Loucy (cell line): ENCODE measurements around the gene GSS.
A peak's percentile ranks its signal among the peaks of the same experiment; 100 is the strongest.

Experiments used
- H2AFZ ChIP-seq: fragments of 200-600 bp; sonication (generic); 2 replicates; pipeline ENCODE4 v1.6.0; 2016; ENCODE audit warnings: antibody characterized with exemption, mild to moderate bottlenecking, low read length, moderate library complexity
- H3F3A ChIP-seq: fragments of 200-600 bp; 2 replicates; pipeline ENCODE4 v1.6.0; 2016; ENCODE audit warnings: antibody characterized with exemption, low read depth, mild to moderate bottlenecking
- H3K27me3 ChIP-seq: fragments of 200-600 bp; sonication (generic); 2 replicates; pipeline ENCODE4 v1.6.1; 2014; ENCODE audit warnings: low read length, mild to moderate bottlenecking; ENCODE audit not compliant: insufficient read depth, poor library complexity, severe bottlenecking
- H3K36me3 ChIP-seq: fragments of 200-600 bp; sonication (generic); 2 replicates; pipeline ENCODE4 v1.6.1; 2016; ENCODE audit warnings: low read length; ENCODE audit not compliant: insufficient read depth
- H3K4me1 ChIP-seq: fragments of 200-600 bp; sonication (generic); 2 replicates; pipeline ENCODE4 v1.5.1; 2014; ENCODE audit warnings: low read length, mild to moderate bottlenecking; ENCODE audit not compliant: insufficient read depth, poor library complexity, severe bottlenecking
- H3K4me2 ChIP-seq: fragments of 200-600 bp; sonication (generic); 2 replicates; pipeline ENCODE4 v1.6.0; 2014; ENCODE audit warnings: antibody characterized with exemption, low read length, low read depth, mild to moderate bottlenecking; ENCODE audit not compliant: poor library complexity, severe bottlenecking
- H3K4me3 ChIP-seq: fragments of 200-600 bp; sonication (generic); 2 replicates; pipeline ENCODE4 v1.5.1; 2014; ENCODE audit warnings: low read length, mild to moderate bottlenecking, mixed read lengths; ENCODE audit not compliant: poor library complexity, severe bottlenecking
- H3K79me2 ChIP-seq: fragments of 200-600 bp; sonication (generic); 2 replicates; pipeline ENCODE4 v1.6.1; 2014; ENCODE audit warnings: low read length; ENCODE audit not compliant: insufficient read depth
- H3K9ac ChIP-seq: fragments of 200-600 bp; sonication (generic); 2 replicates; pipeline ENCODE4 v1.6.0; 2014; ENCODE audit warnings: mild to moderate bottlenecking, low read depth, low read length, moderate library complexity; ENCODE audit not compliant: poor library complexity, severe bottlenecking
- H3K9me2 ChIP-seq: fragments of 200-600 bp; sonication (generic); replicated peaks from 2 replicates; pipeline ENCODE4 v1.6.1; 2016; ENCODE audit warnings: low read depth, low read length, mixed read lengths
- H3K9me3 ChIP-seq: fragments of 200-600 bp; sonication (generic); 2 replicates; pipeline ENCODE4 v1.6.1; 2014; ENCODE audit warnings: mild to moderate bottlenecking, antibody characterized with exemption, low read length, low read depth; ENCODE audit not compliant: insufficient read depth
- H4K20me1 ChIP-seq: fragments of 200-600 bp; sonication (generic); 2 replicates; pipeline ENCODE4 v1.6.0; 2014; ENCODE audit warnings: antibody characterized with exemption, low read length, mild to moderate bottlenecking; ENCODE audit not compliant: insufficient read depth, poor library complexity, severe bottlenecking
- CTCF ChIP-seq: fragments of 200-600 bp; sonication (generic); conservative IDR thresholded peaks from 2 replicates; pipeline ENCODE4 v1.5.1; 2014; ENCODE audit warnings: mild to moderate bottlenecking, antibody characterized with exemption, low read length
- EZH2phosphoT487 ChIP-seq: fragments of 200-600 bp; IDR thresholded peaks from 2 replicates; pipeline ENCODE4 v1.6.1; 2018; ENCODE audit warnings: antibody characterized with exemption, mild to moderate bottlenecking, moderate library complexity, borderline replicate concordance

Gene GSS

GRCh38 chr20:34956041-34956458, 444 bp upstream of the GSS start:
- no peak for TF ChIP-seq EZH2phosphoT487
- no peak; the same call in 1 of the 2 replicates for TF ChIP-seq CTCF
- Histone ChIP-seq H3K4me2 (peak overlapping the region; percentile 97), H3K79me2 (peaks cover 9% of the 10 kb centered on the region), H3K27me3 (no peaks in the 10 kb centered on the region), H3K9me2 (no peaks in the 10 kb centered on the region), H4K20me1 (no peaks in the 10 kb centered on the region), H2AFZ (peak overlapping the region; percentile 95), H3K36me3 (no peaks in the 10 kb centered on the region), H3K4me1 (peaks cover 12% of the 10 kb centered on the region), H3K9me3 (no peaks in the 10 kb centered on the region), H3K4me3 (peak overlapping the region; percentile 80), H3F3A (no peaks in the 10 kb centered on the region), H3K9ac (peak overlapping the region; percentile 91)

GRCh38 chr20:34954904-34955230, 739 bp downstream of the GSS start:
- H3K79me2 ChIP-seq, result peaks cover 9% of the 10 kb centered on the region
- peak overlapping the region; percentile 80 for H3K4me3 ChIP-seq
- H4K20me1 ChIP-seq, result no peaks in the 10 kb centered on the region
- no peaks in the 10 kb centered on the region for H3K27me3 ChIP-seq
- H3K4me1 ChIP-seq, result peaks cover 12% of the 10 kb centered on the region
- no peaks in the 10 kb centered on the region for H3K9me3 ChIP-seq
- peak overlapping the region; percentile 95 for H2AFZ ChIP-seq
- H3K36me3 ChIP-seq, result no peaks in the 10 kb centered on the region
- H3K4me2 ChIP-seq, result peak overlapping the region; percentile 97
- H3F3A ChIP-seq, result no peaks in the 10 kb centered on the region
- TF ChIP-seq EZH2phosphoT487 (no peak), CTCF (no peak)
- H3K9ac ChIP-seq, result peak overlapping the region; percentile 91
- no peaks in the 10 kb centered on the region for H3K9me2 ChIP-seq

GRCh38 chr20:34953960-34954359, 1.6 kb downstream of the GSS start:
- H3K79me2 ChIP-seq, result peaks cover 9% of the 10 kb centered on the region
- peaks cover 12% of the 10 kb centered on the region for H3K4me1 ChIP-seq
- H3K4me2 ChIP-seq, result peak overlapping the region; percentile 97
- no peak overlapping the region for H2AFZ ChIP-seq
- no peaks in the 10 kb centered on the region for H3K9me2 ChIP-seq
- no peaks in the 10 kb centered on the region for H3K36me3 ChIP-seq
- no peaks in the 10 kb centered on the region for H4K20me1 ChIP-seq
- no peak overlapping the region for H3K9ac ChIP-seq
- no peaks in the 10 kb centered on the region for H3K27me3 ChIP-seq
- no peaks in the 10 kb centered on the region for H3K9me3 ChIP-seq
- no peak for TF ChIP-seq EZH2phosphoT487
- TF ChIP-seq CTCF, result no peak
- no peaks in the 10 kb centered on the region for H3F3A ChIP-seq
- no peak overlapping the region for H3K4me3 ChIP-seq
